Measurements from ENCODE around the gene STRC. TPM values are rescaled to one million over a fixed set of nuclear protein-coding genes. Genes with fewer than 3 reads are reported as not detected.
"Not testable (repeated sequence)": the region's sequence is repeated elsewhere in the genome, so short reads cannot be mapped to it uniquely, and the experiment has no call there.

Gene STRC
- polyA plus RNA-seq, 1 donor = 0.58 TPM

DNA sequence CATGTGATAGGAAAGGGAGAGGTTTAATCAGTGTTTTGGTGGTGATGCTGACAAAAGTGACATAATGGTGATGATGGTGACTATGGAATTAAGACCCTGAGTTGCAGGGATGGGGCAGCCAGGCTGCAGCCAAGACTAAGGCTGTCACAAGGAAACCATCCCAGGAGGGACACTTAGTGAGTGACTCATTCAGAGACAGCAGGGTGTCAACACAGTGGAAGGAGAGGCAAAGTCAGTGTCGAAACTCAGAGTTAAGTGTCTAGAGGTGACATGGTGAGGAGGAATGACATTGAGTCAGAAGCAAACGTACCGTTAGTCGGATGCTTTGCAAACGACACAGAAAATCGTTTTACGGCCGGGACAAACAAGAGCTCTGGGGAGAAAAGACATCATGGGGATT is 54.8 kb downstream of the STRC start:
- DNase-seq = not testable (repeated sequence)

DNA sequence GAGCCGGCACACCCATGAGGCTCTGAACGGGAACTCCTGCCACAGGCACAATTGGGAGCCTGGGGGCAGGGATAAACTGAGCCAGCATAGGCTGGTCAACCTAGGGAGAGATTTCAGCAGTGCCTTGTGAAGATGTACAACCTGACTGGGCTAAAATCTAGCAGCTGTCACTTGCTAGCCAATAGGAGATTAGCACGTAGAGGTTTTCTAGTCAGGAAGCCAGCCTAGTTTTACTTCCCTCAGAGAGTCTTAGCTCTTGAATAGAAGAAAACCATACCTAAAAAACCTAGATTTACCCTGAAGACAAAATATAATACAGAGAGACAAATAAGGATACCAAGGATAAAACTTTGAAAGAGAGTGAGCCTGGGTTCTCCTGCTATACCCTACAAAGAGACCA is 55.8 kb downstream of the STRC start:
- DNase-seq = not testable (repeated sequence)

DNA sequence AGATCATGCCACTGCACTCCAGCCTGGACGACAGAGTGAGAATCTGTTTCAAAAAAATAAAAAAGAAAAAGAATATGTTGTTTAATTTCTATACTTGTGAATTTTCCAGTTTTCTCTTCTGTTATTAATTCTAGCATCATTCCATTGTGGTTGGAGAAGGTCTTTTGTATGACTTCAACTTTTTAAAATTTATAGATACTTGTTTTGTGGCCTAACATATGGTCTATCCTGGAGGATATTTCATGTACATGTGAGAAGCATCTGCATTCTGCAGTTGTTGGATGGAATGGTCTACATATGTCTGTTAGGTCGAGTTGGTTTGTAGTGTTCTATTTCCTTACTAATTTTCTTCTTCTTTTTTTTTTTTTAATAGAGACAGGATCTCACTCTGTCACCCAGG is 65.6 kb downstream of the STRC start:
- no peak for DNase-seq

DNA sequence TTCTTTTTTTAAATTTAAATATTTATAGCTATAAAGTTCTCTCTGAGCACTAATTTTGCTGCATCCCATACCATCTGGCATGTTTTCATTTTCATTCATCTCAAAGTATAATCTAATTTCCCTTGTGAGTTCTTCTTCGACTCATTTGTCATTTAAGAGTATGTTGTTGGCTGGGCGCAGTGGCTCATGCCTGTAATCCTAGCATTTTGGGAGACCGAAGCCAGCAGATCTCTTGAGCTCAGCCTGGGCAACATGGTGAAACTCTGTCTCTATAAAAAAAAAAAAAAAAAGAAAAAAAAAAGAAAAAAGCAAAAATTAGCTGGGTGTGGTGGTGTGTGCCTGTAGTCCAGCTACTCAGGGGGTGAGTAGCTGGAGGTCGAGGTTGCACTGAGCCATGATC is 66.3 kb downstream of the STRC start:
- no peak for DNase-seq

DNA sequence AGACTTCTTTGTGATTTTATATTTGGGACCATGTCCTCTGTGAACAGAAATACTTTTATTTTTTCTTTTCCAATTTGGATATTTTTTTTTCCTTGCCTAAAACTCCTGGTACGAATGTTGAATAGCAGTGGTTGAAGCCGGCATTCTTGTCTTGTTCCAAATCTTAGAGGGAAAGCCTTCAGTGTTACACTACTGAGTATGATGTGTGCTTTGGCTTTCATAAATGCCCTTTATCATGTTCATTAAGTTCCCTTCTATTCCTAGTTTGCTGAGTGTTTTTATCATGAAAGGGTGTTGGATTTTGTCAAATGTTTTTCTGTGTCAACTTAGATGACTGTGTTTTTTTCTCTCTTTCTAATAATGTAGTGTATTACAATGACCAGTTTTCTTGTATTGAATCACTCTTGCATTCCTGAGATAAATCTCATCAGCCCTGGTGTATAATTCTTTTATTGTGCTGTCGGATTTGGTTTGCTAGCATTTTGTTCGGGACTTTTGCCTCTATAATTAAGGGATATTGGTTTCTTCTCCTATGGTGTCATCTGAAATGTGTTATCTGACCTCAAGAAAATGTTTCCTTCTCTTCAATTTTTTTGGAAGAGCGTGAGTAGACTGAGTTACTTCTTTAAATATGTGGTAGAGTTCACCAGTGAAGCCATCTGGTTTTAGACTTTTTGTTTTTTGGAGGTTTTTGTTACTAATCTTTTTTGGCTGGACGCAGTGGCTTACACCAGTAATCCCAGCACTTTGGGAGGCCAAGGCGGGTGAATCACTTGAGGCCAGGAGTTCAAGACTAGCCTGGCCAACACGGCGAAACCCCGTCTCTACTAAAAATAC is 67.9 kb downstream of the STRC start:
- DNase-seq = no peak

Other genes starting within 250 kb of the STRC start
- 16.5 TPM for gene ZSCAN29, start 247.8 kb downstream of the STRC start, polyA plus RNA-seq (ENCODE audit: insufficient read length)
- gene TUBGCP4, start 247.7 kb downstream of the STRC start, polyA plus RNA-seq (ENCODE audit: insufficient read length) = 13.7 TPM
- 45.8 TPM for gene TP53BP1, start 125.6 kb downstream of the STRC start, polyA plus RNA-seq (ENCODE audit: insufficient read length)
- gene MAP1A, start 101.2 kb downstream of the STRC start, polyA plus RNA-seq (ENCODE audit: insufficient read length) = 45.2 TPM
- gene PPIP5K1, start 28.6 kb downstream of the STRC start, polyA plus RNA-seq (ENCODE audit: insufficient read length) = 8.4 TPM
- not detected for gene CKMT1B, start 24.8 kb downstream of the STRC start, polyA plus RNA-seq (ENCODE audit: insufficient read length)
- gene CATSPER2, start 30.0 kb upstream of the STRC start, polyA plus RNA-seq (ENCODE audit: insufficient read length) = 2.5 TPM
- not detected for gene CKMT1A, start 75.1 kb upstream of the STRC start, polyA plus RNA-seq (ENCODE audit: insufficient read length)
- gene PDIA3, start 127.6 kb upstream of the STRC start, polyA plus RNA-seq (ENCODE audit: insufficient read length) = 182 TPM
- 3.3 TPM for gene ELL3, start 158.2 kb upstream of the STRC start, polyA plus RNA-seq (ENCODE audit: insufficient read length)
- gene SERF2, start 173.5 kb upstream of the STRC start, polyA plus RNA-seq (ENCODE audit: insufficient read length) = 536 TPM
- 0.90 TPM for gene SERINC4, start 181.4 kb upstream of the STRC start, polyA plus RNA-seq (ENCODE audit: insufficient read length)
- 12.8 TPM for gene HYPK, start 181.8 kb upstream of the STRC start, polyA plus RNA-seq (ENCODE audit: insufficient read length)
- 30.0 TPM for gene MFAP1, start 205.9 kb upstream of the STRC start, polyA plus RNA-seq (ENCODE audit: insufficient read length)
- 7.3 TPM for gene WDR76, start 208.2 kb upstream of the STRC start, polyA plus RNA-seq (ENCODE audit: insufficient read length)